ENCODE results near the gene BTBD10.

The BTBD10 gene

GRCh38 chr11:13338019-13338426, 125.0 kb downstream of the BTBD10 start:
- H3K9me3 ChIP-seq (ENCODE audit: insufficient read depth, low read depth, low read length), result no peaks in the 10 kb centered on the region
- H3K27ac ChIP-seq (ENCODE audit: low read depth, low read length), result no peak overlapping the region
- WGBS, result 96% methylated on average over 5 of the region's 5 CpGs
- H3K4me3 ChIP-seq (ENCODE audit: low read length), result no peak overlapping the region
- H3K4me1 ChIP-seq (ENCODE audit: insufficient read depth, low read length), result no peaks in the 10 kb centered on the region
- H3K36me3 ChIP-seq (ENCODE audit: insufficient read depth, low read length), result no peaks in the 10 kb centered on the region
- H3K27me3 ChIP-seq (ENCODE audit: insufficient read depth, low read length), result no peaks in the 10 kb centered on the region
- H3K9ac ChIP-seq (ENCODE audit: low read depth, low read length), result no peak overlapping the region
